H1 (cell line): ENCODE results near the gene FAM221B. TPM values are rescaled to one million over a fixed set of nuclear protein-coding genes. Genes with fewer than 3 reads are reported as not detected.

Experiments used
- CTCF ChIA-PET: fragments of 300-600 bp; sonication (Branson Sonifier 250); formaldehyde crosslinking; loops from one replicate; lab custom pipeline; 2021; ENCODE audit not compliant: partially characterized antibody; lab: Charles Lee
- POLR2A ChIA-PET: fragments of 300-600 bp; sonication (Branson Sonifier 250); formaldehyde crosslinking; loops from one replicate; lab custom pipeline; 2021; ENCODE audit warnings: inconsistent platforms; ENCODE audit not compliant: partially characterized antibody; lab: Charles Lee
- DNase-seq, 2 experiments: peaks; one replicate each; pipeline versions ENCODE4 v3.0.0 to v3.0.0-alpha.2; 2010 to 2022; ENCODE audit warnings: low spot score in 2 of 2, low read depth in 1 of 2, mixed read lengths in 1 of 2
- FAIRE-seq: peaks from 2 replicates; lab custom pipeline; 2011; peaks lifted over from hg19 to GRCh38; lab: Jason Lieb, UNC
- H2AFZ ChIP-seq: 2 replicates; pipeline ENCODE4 v1.8.1; 2012; ENCODE audit warnings: low read length, inconsistent platforms
- H2AK5ac ChIP-seq: 2 replicates; pipeline ENCODE4 v1.6.1; 2013; ENCODE audit warnings: low read depth, low read length
- H2BK120ac ChIP-seq: replicated peaks from 2 replicates; pipeline ENCODE3; 2013; ENCODE audit warnings: low read depth, low read length, inconsistent platforms
- H2BK12ac ChIP-seq: 2 replicates; pipeline ENCODE4 v1.6.1; 2013; ENCODE audit warnings: low read depth, low read length
- H2BK15ac ChIP-seq: 2 replicates; pipeline ENCODE4 v1.6.1; 2013; ENCODE audit warnings: low read length
- H2BK20ac ChIP-seq: 2 replicates; pipeline ENCODE4 v1.6.1; 2013; ENCODE audit warnings: low read length
- H2BK5ac ChIP-seq: 2 replicates; pipeline ENCODE4 v1.6.1; 2013; ENCODE audit warnings: low read depth, low read length
- H3K14ac ChIP-seq: 2 replicates; pipeline ENCODE4 v1.6.1; 2013; ENCODE audit warnings: inconsistent platforms; ENCODE audit not compliant: insufficient read length
- H3K18ac ChIP-seq: 2 replicates; pipeline ENCODE4 v1.6.1; 2013; ENCODE audit warnings: low read length; ENCODE audit errors: extremely low read depth
- H3K23ac ChIP-seq: 2 replicates; pipeline ENCODE4 v1.6.1; 2013; ENCODE audit warnings: inconsistent platforms; ENCODE audit not compliant: insufficient read length
- H3K23me2 ChIP-seq: 2 replicates; pipeline ENCODE4 v1.6.1; 2013; ENCODE audit warnings: low read depth, low read length
- H3K27ac ChIP-seq: 2 replicates; pipeline ENCODE4 v1.6.1; 2011; ENCODE audit warnings: low read depth, low read length, inconsistent platforms
- H3K27me3 ChIP-seq, 4 experiments: replicated peaks in 1 of 4; 1 replicate in 1 of 4; 2 replicates in 3 of 4; pipeline versions ENCODE4 v1.6.1 to v1.8.1; 2011 to 2013; ENCODE audit warnings: low read length in 3 of 4, mild to moderate bottlenecking in 3 of 4, inconsistent platforms in 2 of 4, mixed read lengths in 2 of 4, moderate library complexity in 1 of 4; ENCODE audit not compliant: control insufficient read depth in 3 of 4, insufficient read depth in 3 of 4; ENCODE audit errors: extremely low read depth in 1 of 4
- H3K36me3 ChIP-seq, 4 experiments: 2 replicates each; pipeline versions ENCODE4 v1.6.1 to v1.8.1; 2011 to 2013; ENCODE audit warnings: mild to moderate bottlenecking in 4 of 4, low read length in 3 of 4, moderate library complexity in 2 of 4, control low read depth in 1 of 4, inconsistent platforms in 1 of 4; ENCODE audit not compliant: insufficient read depth in 4 of 4, control insufficient read depth in 2 of 4
- H3K4ac ChIP-seq: replicated peaks from 2 replicates; pipeline ENCODE3; 2013; ENCODE audit warnings: low read length, low read depth, mixed read lengths, inconsistent platforms; ENCODE audit not compliant: insufficient read length
- H3K4me1 ChIP-seq, 4 experiments: replicated peaks in 1 of 4; 1 replicate in 1 of 4; 2 replicates in 3 of 4; pipeline versions ENCODE4 v1.6.1 to v1.8.1; 2011 to 2013; ENCODE audit warnings: low read length in 3 of 4, inconsistent platforms in 2 of 4, mixed read lengths in 1 of 4; ENCODE audit not compliant: insufficient read depth in 4 of 4, control insufficient read depth in 3 of 4
- H3K4me2 ChIP-seq, 2 experiments: 2 replicates each; pipeline versions ENCODE4 v1.6.1 to v1.8.1; 2011 to 2013; ENCODE audit warnings: low read depth in 2 of 2, low read length in 2 of 2, control low read depth in 1 of 2, inconsistent platforms in 1 of 2, mild to moderate bottlenecking in 1 of 2; ENCODE audit not compliant: insufficient read depth in 1 of 2
- H3K4me3 ChIP-seq, 4 experiments: fragments of 200-600, 300-600 bp in 1 of 4; sonication (generic), shearing (Covaris generic), sonication (Bioruptor Twin) in 1 of 4; 2 replicates each; pipeline versions ENCODE4 v1.5.1 to v1.8.1; 2011 to 2016; ENCODE audit warnings: low read length in 4 of 4, low read depth in 3 of 4, control low read depth in 2 of 4, inconsistent platforms in 2 of 4, mild to moderate bottlenecking in 2 of 4, mixed read lengths in 1 of 4, moderate library complexity in 1 of 4; ENCODE audit not compliant: insufficient read depth in 2 of 4; ENCODE audit errors: extremely low read depth in 1 of 4
- H3K56ac ChIP-seq: replicated peaks from 2 replicates; pipeline ENCODE3; 2013; ENCODE audit warnings: low read depth, mild to moderate bottlenecking, mixed read lengths, low read length, inconsistent platforms; ENCODE audit not compliant: insufficient read length
- H3K79me1 ChIP-seq: 2 replicates; pipeline ENCODE4 v1.6.1; 2013; ENCODE audit warnings: low read depth, low read length, control low read depth
- H3K79me2 ChIP-seq, 2 experiments: 2 replicates each; pipeline versions ENCODE4 v1.6.1 to v1.8.1; 2012 to 2013; ENCODE audit warnings: low read length in 2 of 2, mild to moderate bottlenecking in 2 of 2, inconsistent platforms in 1 of 2; ENCODE audit not compliant: insufficient read depth in 2 of 2, control insufficient read depth in 1 of 2
- H3K9ac ChIP-seq, 4 experiments: replicated peaks in 1 of 4; 1 replicate in 1 of 4; 2 replicates in 3 of 4; pipeline versions ENCODE4 v1.6.1 to v1.8.1; 2011 to 2013; ENCODE audit warnings: low read depth in 3 of 4, low read length in 3 of 4, control low read depth in 2 of 4, mild to moderate bottlenecking in 2 of 4, moderate library complexity in 2 of 4, inconsistent platforms in 1 of 4; ENCODE audit errors: extremely low read depth in 1 of 4
- H3K9me3 ChIP-seq, 2 experiments: 2 replicates each; pipeline versions ENCODE4 v1.6.1 to v1.8.1; 2012 to 2013; ENCODE audit warnings: mild to moderate bottlenecking in 2 of 2, moderate library complexity in 2 of 2, control low read depth in 1 of 2, inconsistent platforms in 1 of 2, low read depth in 1 of 2, low read length in 1 of 2, mixed read lengths in 1 of 2; ENCODE audit not compliant: insufficient read depth in 2 of 2
- H4K20me1 ChIP-seq, 2 experiments: replicated peaks in 1 of 2; 2 replicates each; pipeline versions ENCODE3 to v1.8.1; 2011 to 2013; ENCODE audit warnings: inconsistent platforms in 2 of 2, low read length in 2 of 2, mild to moderate bottlenecking in 1 of 2; ENCODE audit not compliant: insufficient read depth in 2 of 2, control insufficient read depth in 1 of 2
- H4K5ac ChIP-seq: 2 replicates; pipeline ENCODE4 v1.6.1; 2013; ENCODE audit warnings: low read length, low read depth, mixed read lengths, inconsistent platforms; ENCODE audit not compliant: insufficient read length
- H4K8ac ChIP-seq: 2 replicates; pipeline ENCODE4 v1.8.0; 2013; ENCODE audit warnings: mild to moderate bottlenecking, moderate library complexity, low read length, inconsistent platforms; ENCODE audit not compliant: insufficient read depth; ENCODE audit errors: extremely low read depth
- H4K91ac ChIP-seq: replicated peaks from 2 replicates; pipeline ENCODE3; 2013; ENCODE audit warnings: low read length, mixed read lengths, inconsistent platforms; ENCODE audit not compliant: insufficient read length
- BCL11A ChIP-seq, 2 experiments: IDR thresholded peaks; one replicate each; pipeline ENCODE4 v1.6.1; 2011; ENCODE audit warnings: low read depth in 2 of 2, low read length in 2 of 2, mild to moderate bottlenecking in 2 of 2
- CBX5 ChIP-seq: fragments of 300-800, 300-1000 bp; sonication (generic); IDR thresholded peaks from 2 replicates; pipeline ENCODE4 v1.7.1; 2016; ENCODE audit warnings: antibody characterized with exemption, low read length, low read depth
- CBX8 ChIP-seq: fragments of 300-800, 300-1000 bp; sonication (generic); IDR thresholded peaks from 2 replicates; pipeline ENCODE4 v1.7.1; 2016; ENCODE audit warnings: low read depth, low read length, borderline replicate concordance
- CHD2 ChIP-seq: IDR thresholded peaks from 2 replicates; pipeline ENCODE4 v1.6.1; 2012; ENCODE audit warnings: low read length, improper control_type of control experiment
- CTBP2 ChIP-seq: IDR thresholded peaks from 2 replicates; pipeline ENCODE4 v1.7.0; 2011; ENCODE audit warnings: borderline replicate concordance, mild to moderate bottlenecking, moderate library complexity, mixed read lengths, low read length; ENCODE audit not compliant: insufficient read depth, insufficient read length
- FOSL1 ChIP-seq: IDR thresholded peaks from 2 replicates; pipeline ENCODE4 v1.6.1; 2011; ENCODE audit warnings: mild to moderate bottlenecking, low read depth, low read length, moderate library complexity; ENCODE audit not compliant: insufficient read depth
- KDM4A ChIP-seq: IDR thresholded peaks from one replicate; pipeline ENCODE4 v1.7.1; 2012; ENCODE audit warnings: low read depth, mild to moderate bottlenecking, moderate library complexity, low read length, inconsistent platforms; ENCODE audit not compliant: severe bottlenecking
- KDM5A ChIP-seq: fragments of 200-600 bp; IDR thresholded peaks from 2 replicates; pipeline ENCODE4 v1.7.1; 2012; ENCODE audit warnings: mild to moderate bottlenecking, low read length, inconsistent platforms, mixed read lengths
- NANOG ChIP-seq: IDR thresholded peaks from 2 replicates; pipeline ENCODE4 v1.6.1; 2011; ENCODE audit warnings: low read length, low read depth, mild to moderate bottlenecking, inconsistent platforms; ENCODE audit not compliant: insufficient read depth, poor library complexity, severe bottlenecking
- POLR2AphosphoS5 ChIP-seq: IDR thresholded peaks from 2 replicates; pipeline ENCODE4 v1.6.1; 2011; ENCODE audit warnings: low read depth, low read length
- RFX5 ChIP-seq: IDR thresholded peaks from 2 replicates; pipeline ENCODE4 v1.6.1; 2011; ENCODE audit warnings: low read depth, low read length, improper control_type of control experiment, borderline replicate concordance
- SAP30 ChIP-seq: fragments of 300-600 bp; sonication (generic); IDR thresholded peaks from 2 replicates; pipeline ENCODE4 v1.7.1; 2012; ENCODE audit warnings: low read length, moderate library complexity, mild to moderate bottlenecking, inconsistent platforms; ENCODE audit not compliant: insufficient read depth, insufficient replicate concordance
- SIRT6 ChIP-seq: IDR thresholded peaks from one replicate; pipeline ENCODE4 v1.7.1; 2012; ENCODE audit warnings: low read length, inconsistent platforms
- SIX5 ChIP-seq: IDR thresholded peaks from 2 replicates; pipeline ENCODE4 v1.6.1; 2011; ENCODE audit warnings: mild to moderate bottlenecking, low read depth, low read length
- SUZ12 ChIP-seq: fragments of 200-600 bp; sonication (generic); IDR thresholded peaks from 2 replicates; pipeline ENCODE4 v1.6.1; 2012; ENCODE audit warnings: mild to moderate bottlenecking, inconsistent platforms, low read length, moderate library complexity, mixed read lengths
- WGBS, 2 experiments: shearing (Covaris generic) in 1 of 2; methylation state at CpG; one replicate each; pipeline versions ENCODE4 v1.1.6 to v1.1.7; 2013 to 2015; ENCODE audit warnings: low lambda C conversion rate in 2 of 2, mixed read lengths in 2 of 2, inconsistent platforms in 1 of 2, low coverage in 1 of 2, missing lambda C conversion rate in 1 of 2; ENCODE audit not compliant: insufficient replicate concordance in 2 of 2, insufficient coverage in 1 of 2, insufficient read length in 1 of 2; ENCODE audit errors: extremely low coverage in 1 of 2, missing lambda C conversion rate in 1 of 2; 5-methylcytosine and 5-hydroxymethylcytosine counted together
- polyA plus RNA-seq, 7 experiments: library from polyadenylated mRNA; depleted of rRNA in 3 of 7; stranded (reverse) in 5 of 7; unstranded in 2 of 7; fragments of >200 nt in 5 of 7; fragments of 200-250 nt in 2 of 7; gene quantifications; 1 replicate in 5 of 7; 2 replicates in 1 of 7; 4 replicates in 1 of 7; pipeline versions ENCODE4 v1.2.1 to v1.2.3, GENCODE V29; 2011 to 2013; ENCODE audit warnings: missing spikeins in 2 of 7, mixed read lengths in 2 of 7
- total RNA-seq: library from RNA; stranded (reverse); fragmentation: NEBNext Ultra II Directional; extraction: Animal tissue kit (Norgen Biotek cat#: 25700); gene quantifications from 2 replicates; pipeline ENCODE4 v1.2.1, GENCODE V29; 2021

The FAM221B gene
- total and polyA plus RNA-seq, 2 of the 8 experiments (the other 6 are each of a cell fraction or from before 2014, with no cell fraction given), result not detected

DNA sequence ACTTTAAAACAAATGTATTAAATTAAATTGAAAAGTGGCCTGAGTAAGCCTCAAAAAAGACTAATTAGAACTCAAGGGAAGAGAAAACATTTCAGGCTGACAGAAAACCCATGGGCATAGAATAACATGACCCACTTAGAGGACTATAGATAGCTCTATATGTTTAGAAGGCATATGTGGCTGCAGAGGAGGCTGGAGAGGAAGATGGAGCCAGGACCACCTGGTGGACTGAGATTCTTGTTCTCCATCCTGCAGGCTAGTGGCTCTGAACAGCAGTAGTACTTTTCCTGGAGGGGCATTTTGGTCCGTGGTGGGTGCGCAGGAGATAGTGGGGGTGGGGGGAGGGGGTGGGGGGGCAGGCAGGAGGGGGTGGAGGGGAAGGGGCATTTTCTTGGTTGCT is 47.5 kb downstream of the FAM221B start:
- WGBS, 2 experiments, result 100% methylated on average over 2 of the region's 2 CpGs; no CpG with 5 or more reads in 1 of the 2 experiments
- no peak overlapping the region for H2BK5ac ChIP-seq
- H2BK20ac ChIP-seq, result no peak overlapping the region
- H3K79me1 ChIP-seq, result no peaks in the 10 kb centered on the region
- H2BK15ac ChIP-seq, result no peak overlapping the region
- H2BK12ac ChIP-seq, result no peak overlapping the region
- no peak overlapping the region for H4K8ac ChIP-seq
- CTCF ChIA-PET, result interaction anchor here (0.6 to 3.0 kb wide), 4 partner anchors 8 to 114 kb away, joined by 3 to 26 read pairs (median 4); no protein-coding TSS in a partner anchor
- H3K9me3 ChIP-seq, result no peaks in the 10 kb centered on the region
- H2AK5ac ChIP-seq, result no peak overlapping the region
- no peak overlapping the region for H3K4me2 ChIP-seq
- H4K5ac ChIP-seq, result no peak overlapping the region
- H3K4ac ChIP-seq, result no peak overlapping the region
- no peak overlapping the region for H3K23ac ChIP-seq
- H3K18ac ChIP-seq, result no peak overlapping the region
- no peak overlapping the region for H3K56ac ChIP-seq
- TF ChIP-seq CHD2, result no peak
- TF ChIP-seq SIX5, result no peak
- no peak for TF ChIP-seq NANOG
- no peak for TF ChIP-seq SAP30
- no peak for TF ChIP-seq SUZ12
- no peak for TF ChIP-seq BCL11A (IDR thresholded peaks at IDR 0.05; ENCODE audit: low read depth in 2 of 2, low read length in 2 of 2)
- TF ChIP-seq POLR2AphosphoS5, result no peak
- no peak for TF ChIP-seq RFX5
- TF ChIP-seq CTBP2, result no peak
- no peak for TF ChIP-seq FOSL1
- TF ChIP-seq KDM5A, result no peak
- no peak for TF ChIP-seq CBX8
- no peak for TF ChIP-seq SIRT6
- TF ChIP-seq CBX5, result no peak
- TF ChIP-seq KDM4A, result no peak
- H3K27ac ChIP-seq, result no peak overlapping the region
- POLR2A ChIA-PET, result no interaction called here
- H4K91ac ChIP-seq, result no peak overlapping the region
- no peak overlapping the region for H2AFZ ChIP-seq
- FAIRE-seq, result no peak
- H3K14ac ChIP-seq, result no peak overlapping the region
- H3K4me1 ChIP-seq, result no peaks in the 10 kb centered on the region
- H3K36me3 ChIP-seq, result no peaks in the 10 kb centered on the region
- H2BK120ac ChIP-seq, result no peak overlapping the region
- DNase-seq, result no peak
- no peak overlapping the region for H3K4me3 ChIP-seq
- H3K27me3 ChIP-seq, result no peaks in the 10 kb centered on the region
- no peak overlapping the region for H3K9ac ChIP-seq
- no peaks in the 10 kb centered on the region for H4K20me1 ChIP-seq
- H3K79me2 ChIP-seq, result no peaks in the 10 kb centered on the region
- H3K23me2 ChIP-seq, result no peaks in the 10 kb centered on the region
